Lower leg skin (tissue), 3 donors: Measurements from ENCODE around the gene BNC1.

ENCODE experiments used
- POLR2A ChIP-seq, 2 donors: fragments of 450-650 bp; IDR thresholded peaks; one replicate each; pipeline ENCODE4 v1.6.1; 2016 to 2017; ENCODE audit warnings: antibody characterized with exemption in 2 of 2, mild to moderate bottlenecking in 1 of 2, moderate library complexity in 1 of 2
- TF ChIP-seq, protein P1 (sequence below), 3 donors: fragments of 450-650 bp; IDR thresholded peaks; one replicate each; pipeline ENCODE4 v1.5.1; 2016; ENCODE audit warnings: antibody characterized with exemption in 3 of 3, mild to moderate bottlenecking in 3 of 3, moderate library complexity in 2 of 3

DNA sequence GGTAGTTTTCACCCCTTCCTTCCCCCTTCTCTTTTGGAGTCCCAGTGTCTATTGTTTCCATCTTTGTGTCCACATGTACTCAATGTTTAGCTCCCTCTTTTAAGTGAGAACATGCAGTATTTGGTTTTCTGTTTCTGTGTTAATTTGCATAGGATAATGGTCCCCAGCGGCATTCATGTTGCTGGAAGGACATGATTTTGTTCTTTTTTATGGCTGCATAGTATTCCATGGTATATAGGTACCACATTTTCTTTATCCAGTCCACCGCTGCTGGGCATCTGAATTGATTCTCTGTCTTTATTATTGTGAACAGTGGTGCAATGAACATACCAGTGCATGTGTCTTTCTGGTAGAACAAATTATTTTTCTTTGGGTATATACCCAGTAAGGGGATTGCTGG is 69.2 kb downstream of the BNC1 start:
- no peak for TF ChIP-seq POLR2A (IDR thresholded peaks at IDR 0.05)
- TF ChIP-seq, protein P1, sequence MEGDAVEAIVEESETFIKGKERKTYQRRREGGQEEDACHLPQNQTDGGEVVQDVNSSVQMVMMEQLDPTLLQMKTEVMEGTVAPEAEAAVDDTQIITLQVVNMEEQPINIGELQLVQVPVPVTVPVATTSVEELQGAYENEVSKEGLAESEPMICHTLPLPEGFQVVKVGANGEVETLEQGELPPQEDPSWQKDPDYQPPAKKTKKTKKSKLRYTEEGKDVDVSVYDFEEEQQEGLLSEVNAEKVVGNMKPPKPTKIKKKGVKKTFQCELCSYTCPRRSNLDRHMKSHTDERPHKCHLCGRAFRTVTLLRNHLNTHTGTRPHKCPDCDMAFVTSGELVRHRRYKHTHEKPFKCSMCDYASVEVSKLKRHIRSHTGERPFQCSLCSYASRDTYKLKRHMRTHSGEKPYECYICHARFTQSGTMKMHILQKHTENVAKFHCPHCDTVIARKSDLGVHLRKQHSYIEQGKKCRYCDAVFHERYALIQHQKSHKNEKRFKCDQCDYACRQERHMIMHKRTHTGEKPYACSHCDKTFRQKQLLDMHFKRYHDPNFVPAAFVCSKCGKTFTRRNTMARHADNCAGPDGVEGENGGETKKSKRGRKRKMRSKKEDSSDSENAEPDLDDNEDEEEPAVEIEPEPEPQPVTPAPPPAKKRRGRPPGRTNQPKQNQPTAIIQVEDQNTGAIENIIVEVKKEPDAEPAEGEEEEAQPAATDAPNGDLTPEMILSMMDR (IDR thresholded peaks at IDR 0.05), result no peak
